Neural crest cell (in vitro differentiated cells): ENCODE results near the gene MAP3K2. TPM values are rescaled to one million over a fixed set of nuclear protein-coding genes. Genes with fewer than 3 reads are reported as not detected.

Source experiments
- DNase-seq: peaks from one replicate; pipeline ENCODE4 v3.0.0; 2021; ENCODE audit warnings: low read depth, mixed read lengths, low spot score
- H3K27ac Mint-ChIP-seq: one replicate; pipeline ENCODE4 v1.8.0; 2021; ENCODE audit warnings: mild to moderate bottlenecking, mixed read lengths; ENCODE audit not compliant: unreplicated experiment
- H3K27me3 Mint-ChIP-seq: 2 replicates; pipeline ENCODE4 v1.8.0; 2021; ENCODE audit warnings: low read depth, mild to moderate bottlenecking, mixed read lengths
- H3K36me3 Mint-ChIP-seq: 2 replicates; pipeline ENCODE4 v1.8.0; 2021; ENCODE audit warnings: low read depth, mild to moderate bottlenecking, mixed read lengths
- H3K4me1 Mint-ChIP-seq: 2 replicates; pipeline ENCODE4 v1.8.0; 2021; ENCODE audit warnings: mixed read lengths
- H3K4me3 Mint-ChIP-seq: one replicate; pipeline ENCODE4 v1.8.0; 2021; ENCODE audit warnings: mild to moderate bottlenecking, mixed read lengths
- H3K9me3 Mint-ChIP-seq: 2 replicates; pipeline ENCODE4 v1.8.0; 2021; ENCODE audit warnings: mixed read lengths
- CTCF ChIP-seq: fragments of 200-600 bp; sonication (generic); conservative IDR thresholded peaks from 2 replicates; pipeline ENCODE4 v1.5.0; 2021; ENCODE audit warnings: antibody characterized with exemption, mild to moderate bottlenecking
- total RNA-seq: library from RNA; stranded (reverse); gene quantifications from 2 replicates; pipeline ENCODE4 v1.2.1, GENCODE V29; 2021

The MAP3K2 gene
- total RNA-seq, 1 donor from 2014 or later = 35.1 TPM

- Mint-ChIP-seq H3K27me3 (no peaks in the 10 kb centered on the region), H3K4me1 (peaks cover 25% of the 10 kb centered on the region), H3K36me3 (peaks cover 34% of the 10 kb centered on the region), H3K9me3 (no peaks in the 10 kb centered on the region), H3K4me3 (no peak overlapping the region), H3K27ac (peak overlapping the region; percentile 9)
- DNase-seq = no peak
- no peak for TF ChIP-seq CTCF
These were observed 128.4 kb downstream of the MAP3K2 start for GRCh38 chr2:127259355-127259754.

- Mint-ChIP-seq H3K9me3 (no peaks in the 10 kb centered on the region), H3K4me1 (peaks cover 27% of the 10 kb centered on the region), H3K27ac (peak overlapping the region; percentile 94), H3K27me3 (no peaks in the 10 kb centered on the region), H3K36me3 (peaks cover 35% of the 10 kb centered on the region), H3K4me3 (no peak overlapping the region)
- no peak for TF ChIP-seq CTCF
- DNase-seq = no peak
These were observed 130.9 kb downstream of the MAP3K2 start for GRCh38 chr2:127256866-127257265.

GRCh38 chr2:127256381-127256780, 131.4 kb downstream of the MAP3K2 start:
- Mint-ChIP-seq H3K4me1 (peaks cover 27% of the 10 kb centered on the region), H3K27me3 (no peaks in the 10 kb centered on the region), H3K27ac (peak overlapping the region; percentile 35), H3K4me3 (peak overlapping the region; percentile 22), H3K9me3 (no peaks in the 10 kb centered on the region), H3K36me3 (peaks cover 35% of the 10 kb centered on the region)
- TF ChIP-seq CTCF = no peak
- DNase-seq = no peak

GRCh38 chr2:127255721-127256120, 132.1 kb downstream of the MAP3K2 start:
- peak overlapping the region; percentile 96 for H3K27ac Mint-ChIP-seq
- peak overlapping the region; percentile 69 for H3K4me3 Mint-ChIP-seq
- no peaks in the 10 kb centered on the region for H3K9me3 Mint-ChIP-seq
- no peak for DNase-seq
- H3K36me3 Mint-ChIP-seq = peaks cover 35% of the 10 kb centered on the region
- no peak for TF ChIP-seq CTCF
- peaks cover 27% of the 10 kb centered on the region for H3K4me1 Mint-ChIP-seq
- no peaks in the 10 kb centered on the region for H3K27me3 Mint-ChIP-seq

GRCh38 chr2:127255146-127255545, 132.6 kb downstream of the MAP3K2 start:
- peak; percentile 14 for DNase-seq
- H3K27me3 Mint-ChIP-seq = no peaks in the 10 kb centered on the region
- peaks cover 37% of the 10 kb centered on the region for H3K36me3 Mint-ChIP-seq
- peak overlapping the region; percentile 69 for H3K4me3 Mint-ChIP-seq
- peak overlapping the region; percentile 96 for H3K27ac Mint-ChIP-seq
- no peaks in the 10 kb centered on the region for H3K9me3 Mint-ChIP-seq
- H3K4me1 Mint-ChIP-seq = peaks cover 31% of the 10 kb centered on the region
- TF ChIP-seq CTCF = no peak
